ENCODE results near the gene AKAP7. TPM values are rescaled to one million over a fixed set of nuclear protein-coding genes. Genes with fewer than 3 reads are reported as not detected.
"Not testable (repeated sequence)": the region's sequence is repeated elsewhere in the genome, so short reads cannot be mapped to it uniquely, and the experiment has no call there.

The AKAP7 gene
- polyA plus RNA-seq, 1 of the 3 experiments (the other 2 are of a cell fraction) = 0.58 TPM

- Histone ChIP-seq H4K20me1 (ENCODE audit: insufficient read depth) (no peaks in the 10 kb centered on the region), H3K27ac (ENCODE audit: low read depth in 2 of 2, low read length in 1 of 2) (no peak overlapping the region), H3K4me3 (ENCODE audit: low read depth in 2 of 2, low read length in 1 of 2) (no peak overlapping the region), H3K4me1 (ENCODE audit: control insufficient read depth in 1 of 2, insufficient read depth in 2 of 2, low read depth in 1 of 2, low read length in 1 of 2) (no peaks in the 10 kb centered on the region; a peak in 1 of 4 replicates), H3K79me2 (ENCODE audit: insufficient read depth) (no peaks in the 10 kb centered on the region), H3K9me2 (no peaks in the 10 kb centered on the region), H3F3A (replicated peaks; ENCODE audit: insufficient read depth) (no peaks in the 10 kb centered on the region), H3K9me3 (no peaks in the 10 kb centered on the region), H3K27me3 (ENCODE audit: insufficient read depth) (no peaks in the 10 kb centered on the region), H3K36me3 (replicated peaks in 1 of 2; ENCODE audit: control insufficient read depth in 1 of 2, insufficient read depth in 2 of 2, low read length in 1 of 2) (no peaks in the 10 kb centered on the region), H3K4me2 (no peak overlapping the region), H2AFZ (ENCODE audit: low read depth) (no peak overlapping the region), H3K9ac (no peak overlapping the region)
- WGBS (ENCODE audit: low lambda C conversion rate) = 34% methylated on average over 4 of the region's 4 CpGs
- TF ChIP-seq EP300 (IDR thresholded peaks at IDR 0.05; ENCODE audit: borderline replicate concordance in 1 of 2, low read depth in 1 of 2, low read length in 1 of 2) = no peak
- TF ChIP-seq MXI1 (IDR thresholded peaks at IDR 0.05; ENCODE audit: low read depth, low read length) = no peak
- no peak for TF ChIP-seq POLR2AphosphoS5 (IDR thresholded peaks at IDR 0.05; ENCODE audit: low read depth, low read length)
- TF ChIP-seq, protein P1, sequence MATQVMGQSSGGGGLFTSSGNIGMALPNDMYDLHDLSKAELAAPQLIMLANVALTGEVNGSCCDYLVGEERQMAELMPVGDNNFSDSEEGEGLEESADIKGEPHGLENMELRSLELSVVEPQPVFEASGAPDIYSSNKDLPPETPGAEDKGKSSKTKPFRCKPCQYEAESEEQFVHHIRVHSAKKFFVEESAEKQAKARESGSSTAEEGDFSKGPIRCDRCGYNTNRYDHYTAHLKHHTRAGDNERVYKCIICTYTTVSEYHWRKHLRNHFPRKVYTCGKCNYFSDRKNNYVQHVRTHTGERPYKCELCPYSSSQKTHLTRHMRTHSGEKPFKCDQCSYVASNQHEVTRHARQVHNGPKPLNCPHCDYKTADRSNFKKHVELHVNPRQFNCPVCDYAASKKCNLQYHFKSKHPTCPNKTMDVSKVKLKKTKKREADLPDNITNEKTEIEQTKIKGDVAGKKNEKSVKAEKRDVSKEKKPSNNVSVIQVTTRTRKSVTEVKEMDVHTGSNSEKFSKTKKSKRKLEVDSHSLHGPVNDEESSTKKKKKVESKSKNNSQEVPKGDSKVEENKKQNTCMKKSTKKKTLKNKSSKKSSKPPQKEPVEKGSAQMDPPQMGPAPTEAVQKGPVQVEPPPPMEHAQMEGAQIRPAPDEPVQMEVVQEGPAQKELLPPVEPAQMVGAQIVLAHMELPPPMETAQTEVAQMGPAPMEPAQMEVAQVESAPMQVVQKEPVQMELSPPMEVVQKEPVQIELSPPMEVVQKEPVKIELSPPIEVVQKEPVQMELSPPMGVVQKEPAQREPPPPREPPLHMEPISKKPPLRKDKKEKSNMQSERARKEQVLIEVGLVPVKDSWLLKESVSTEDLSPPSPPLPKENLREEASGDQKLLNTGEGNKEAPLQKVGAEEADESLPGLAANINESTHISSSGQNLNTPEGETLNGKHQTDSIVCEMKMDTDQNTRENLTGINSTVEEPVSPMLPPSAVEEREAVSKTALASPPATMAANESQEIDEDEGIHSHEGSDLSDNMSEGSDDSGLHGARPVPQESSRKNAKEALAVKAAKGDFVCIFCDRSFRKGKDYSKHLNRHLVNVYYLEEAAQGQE (IDR thresholded peaks at IDR 0.05; ENCODE audit: low read depth, low read length) = no peak
- TF ChIP-seq, protein P2, sequence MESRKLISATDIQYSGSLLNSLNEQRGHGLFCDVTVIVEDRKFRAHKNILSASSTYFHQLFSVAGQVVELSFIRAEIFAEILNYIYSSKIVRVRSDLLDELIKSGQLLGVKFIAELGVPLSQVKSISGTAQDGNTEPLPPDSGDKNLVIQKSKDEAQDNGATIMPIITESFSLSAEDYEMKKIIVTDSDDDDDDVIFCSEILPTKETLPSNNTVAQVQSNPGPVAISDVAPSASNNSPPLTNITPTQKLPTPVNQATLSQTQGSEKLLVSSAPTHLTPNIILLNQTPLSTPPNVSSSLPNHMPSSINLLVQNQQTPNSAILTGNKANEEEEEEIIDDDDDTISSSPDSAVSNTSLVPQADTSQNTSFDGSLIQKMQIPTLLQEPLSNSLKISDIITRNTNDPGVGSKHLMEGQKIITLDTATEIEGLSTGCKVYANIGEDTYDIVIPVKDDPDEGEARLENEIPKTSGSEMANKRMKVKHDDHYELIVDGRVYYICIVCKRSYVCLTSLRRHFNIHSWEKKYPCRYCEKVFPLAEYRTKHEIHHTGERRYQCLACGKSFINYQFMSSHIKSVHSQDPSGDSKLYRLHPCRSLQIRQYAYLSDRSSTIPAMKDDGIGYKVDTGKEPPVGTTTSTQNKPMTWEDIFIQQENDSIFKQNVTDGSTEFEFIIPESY (IDR thresholded peaks at IDR 0.05; ENCODE audit: borderline replicate concordance, low read depth) = no peak
- no peak for TF ChIP-seq CTCF (IDR thresholded peaks at IDR 0.05)
- TF ChIP-seq TAF1 (IDR thresholded peaks at IDR 0.05; ENCODE audit: borderline replicate concordance, low read depth, low read length) = no peak
- TF ChIP-seq JUND (IDR thresholded peaks at IDR 0.05) = no peak
- TF ChIP-seq ELF1 (IDR thresholded peaks at IDR 0.05) = no peak
- no peak for TF ChIP-seq FOXJ3 (CRISPR knock-in tag; IDR thresholded peaks at IDR 0.05)
- TF ChIP-seq, protein P3, sequence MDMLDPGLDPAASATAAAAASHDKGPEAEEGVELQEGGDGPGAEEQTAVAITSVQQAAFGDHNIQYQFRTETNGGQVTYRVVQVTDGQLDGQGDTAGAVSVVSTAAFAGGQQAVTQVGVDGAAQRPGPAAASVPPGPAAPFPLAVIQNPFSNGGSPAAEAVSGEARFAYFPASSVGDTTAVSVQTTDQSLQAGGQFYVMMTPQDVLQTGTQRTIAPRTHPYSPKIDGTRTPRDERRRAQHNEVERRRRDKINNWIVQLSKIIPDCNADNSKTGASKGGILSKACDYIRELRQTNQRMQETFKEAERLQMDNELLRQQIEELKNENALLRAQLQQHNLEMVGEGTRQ (IDR thresholded peaks at IDR 0.05; ENCODE audit: borderline replicate concordance, low read depth, low read length) = no peak
- no peak for TF ChIP-seq MAX (IDR thresholded peaks at IDR 0.05; ENCODE audit: low read depth)
- no peak for TF ChIP-seq YY1 (IDR thresholded peaks at IDR 0.05; ENCODE audit: low read depth)
- no peak for TF ChIP-seq SIN3A (IDR thresholded peaks at IDR 0.05; ENCODE audit: borderline replicate concordance, low read depth, low read length)
- TF ChIP-seq USF1 (IDR thresholded peaks at IDR 0.05; ENCODE audit: borderline replicate concordance, low read depth) = no peak
- no peak for TF ChIP-seq SMC3 (IDR thresholded peaks at IDR 0.05; ENCODE audit: low read depth, low read length)
- TF ChIP-seq TCF12 (IDR thresholded peaks at IDR 0.05) = no peak
- CTCF ChIA-PET = no interaction called here
- DNase-seq = no peak
- POLR2A ChIA-PET = no interaction called here
Measured at GRCh38 chr6:131258816-131259476, 123.7 kb downstream of the AKAP7 start.

DNA sequence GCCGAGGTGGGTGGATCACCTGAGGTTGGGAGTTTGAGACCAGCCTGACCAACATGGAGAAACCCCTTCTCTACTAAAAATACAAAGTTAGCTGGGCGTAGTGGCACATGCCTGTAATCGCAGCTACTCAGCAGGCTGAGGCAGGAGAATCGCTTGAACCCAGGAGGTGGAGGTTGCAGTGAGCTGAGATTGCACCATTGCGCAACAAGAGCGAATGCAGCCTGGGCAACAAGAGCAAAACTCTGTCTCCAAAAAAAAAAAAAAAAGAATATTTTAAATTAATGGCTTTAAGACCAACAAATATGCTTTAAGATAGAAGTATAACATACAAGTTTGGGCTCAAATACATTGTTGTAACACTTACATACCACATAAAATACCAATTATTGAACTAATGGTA, 125.7 kb downstream of the AKAP7 start:
- H3K79me2 ChIP-seq (ENCODE audit: insufficient read depth); H3K27me3 ChIP-seq (ENCODE audit: insufficient read depth); H3K27ac ChIP-seq (ENCODE audit: low read depth in 2 of 2, low read length in 1 of 2); H3K4me1 ChIP-seq (ENCODE audit: control insufficient read depth in 1 of 2, insufficient read depth in 2 of 2, low read depth in 1 of 2, low read length in 1 of 2); DNase-seq; H3K36me3 ChIP-seq (replicated peaks in 1 of 2; ENCODE audit: control insufficient read depth in 1 of 2, insufficient read depth in 2 of 2, low read length in 1 of 2); H3K9me3 ChIP-seq; CTCF ChIA-PET; H3K4me2 ChIP-seq; H2AFZ ChIP-seq (ENCODE audit: low read depth); H4K20me1 ChIP-seq (ENCODE audit: insufficient read depth); H3K9ac ChIP-seq; H3K9me2 ChIP-seq; H3F3A ChIP-seq (replicated peaks; ENCODE audit: insufficient read depth); H3K4me3 ChIP-seq (ENCODE audit: low read depth in 2 of 2, low read length in 1 of 2); POLR2A ChIA-PET: not testable (repeated sequence)
- 49% methylated on average over 6 of the region's 6 CpGs for WGBS (ENCODE audit: low lambda C conversion rate)
